Measurements from ENCODE around the gene PIEZO2. TPM values are rescaled to one million over a fixed set of nuclear protein-coding genes. Genes with fewer than 3 reads are reported as not detected.

Gene PIEZO2
- polyA plus RNA-seq, 1 donor from 2014 or later, result 0.30 TPM

GRCh38 chr18:10663750-10664149 is 485.6 kb downstream of the PIEZO2 start (continued):
- no peak for TF ChIP-seq CTCF (IDR thresholded peaks at IDR 0.05; ENCODE audit: poor library complexity, severe bottlenecking)

GRCh38 chr18:10661317-10661716 is 488.1 kb downstream of the PIEZO2 start:
- H3K4me2 ChIP-seq (ENCODE audit: low read length), result no peak overlapping the region
- no peak overlapping the region for H2AFZ ChIP-seq (ENCODE audit: low read depth, low read length)
- TF ChIP-seq EP300 (conservative IDR thresholded peaks at IDR 0.05; ENCODE audit: poor library complexity, severe bottlenecking), result no peak
- no peak for TF ChIP-seq SMC3 (conservative IDR thresholded peaks at IDR 0.05; ENCODE audit: poor library complexity)
- TF ChIP-seq RAD21 (conservative IDR thresholded peaks at IDR 0.05), result no peak
- TF ChIP-seq CTCF (IDR thresholded peaks at IDR 0.05; ENCODE audit: poor library complexity, severe bottlenecking), result no peak
- no peak for TF ChIP-seq TAF1 (IDR thresholded peaks at IDR 0.05; ENCODE audit: low read depth)
- TF ChIP-seq MXI1 (conservative IDR thresholded peaks at IDR 0.05; ENCODE audit: poor library complexity, severe bottlenecking), result no peak
- TF ChIP-seq POLR2AphosphoS5 (IDR thresholded peaks at IDR 0.05), result no peak
- TF ChIP-seq REST (IDR thresholded peaks at IDR 0.05; ENCODE audit: borderline replicate concordance), result no peak
- TF ChIP-seq EZH2 (IDR thresholded peaks at IDR 0.05; ENCODE audit: borderline replicate concordance, insufficient read depth, low read length, poor library complexity, severe bottlenecking), result no peak
- no peaks in the 10 kb centered on the region for H3F3A ChIP-seq (ENCODE audit: insufficient read depth, low read length, poor library complexity, severe bottlenecking)
- no peaks in the 10 kb centered on the region for H4K20me1 ChIP-seq (ENCODE audit: insufficient read depth)
- no peaks in the 10 kb centered on the region for H3K9me2 ChIP-seq (ENCODE audit: insufficient read depth, low read length)
- no peaks in the 10 kb centered on the region for H3K79me2 ChIP-seq (replicated peaks; ENCODE audit: insufficient read depth, low read length)
- H3K27me3 ChIP-seq (ENCODE audit: insufficient read depth, low read depth, low read length), result no peaks in the 10 kb centered on the region
- H3K4me3 ChIP-seq (ENCODE audit: low read length), result no peak overlapping the region
- no peak overlapping the region for H3K27ac ChIP-seq (ENCODE audit: low read length)
- no peaks in the 10 kb centered on the region for H3K36me3 ChIP-seq (ENCODE audit: insufficient read depth, low read length)
- H3K9me3 ChIP-seq (ENCODE audit: low read length), result no peaks in the 10 kb centered on the region
- H3K9ac ChIP-seq (ENCODE audit: low read length), result no peak overlapping the region
